Astrocyte of the cerebellum (primary cell): ENCODE measurements around the gene MYCBPAP.

Experiments
- DNase-seq: peaks from one replicate; pipeline ENCODE4 v3.0.0-alpha.2; 2011; ENCODE audit warnings: low read depth
- H3K4me3 ChIP-seq: 2 replicates; pipeline ENCODE4 v1.5.1; 2011; ENCODE audit warnings: mild to moderate bottlenecking, low read depth, low read length, moderate library complexity
- CTCF ChIP-seq: IDR thresholded peaks from 2 replicates; pipeline ENCODE4 v1.5.1; 2012; ENCODE audit warnings: low read length, low read depth, moderate library complexity, mild to moderate bottlenecking; ENCODE audit errors: missing control alignments
- in situ Hi-C: cut with HindIII; loops from 2 replicates; pipeline ENCODE4 v1.10.0; 2017; ENCODE audit warnings: low sequenced_read_pairs

MYCBPAP gene

GRCh38 chr17:50464121-50464520 is 44.1 kb upstream of the MYCBPAP start:
- no peak for DNase-seq
- in situ Hi-C loops, result no loop called here
- TF ChIP-seq CTCF, result no peak
- H3K4me3 ChIP-seq, result no peak overlapping the region

DNA sequence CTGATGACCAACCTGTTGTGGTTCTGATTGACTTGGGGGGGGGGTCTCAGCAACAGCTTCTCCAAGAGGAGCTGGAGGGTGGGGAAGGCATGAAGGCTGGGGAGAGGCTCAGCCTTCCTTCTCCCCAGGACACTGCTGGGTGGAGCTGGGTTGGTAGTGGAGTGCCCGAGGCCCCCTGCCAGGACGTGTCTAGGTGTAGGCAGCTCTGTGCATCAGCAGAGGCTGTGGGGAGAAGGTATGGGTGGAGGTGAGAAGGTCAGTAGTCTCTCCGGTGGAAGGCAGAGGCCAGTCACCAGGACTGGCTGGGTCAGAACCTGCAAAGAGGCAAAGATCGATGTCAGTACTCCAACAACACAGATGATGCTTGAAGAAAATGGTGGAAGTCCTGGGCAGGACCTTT is 43.5 kb upstream of the MYCBPAP start:
- in situ Hi-C loops, result no loop called here
- no peak for TF ChIP-seq CTCF
- H3K4me3 ChIP-seq, result no peak overlapping the region
- DNase-seq, result no peak

DNA sequence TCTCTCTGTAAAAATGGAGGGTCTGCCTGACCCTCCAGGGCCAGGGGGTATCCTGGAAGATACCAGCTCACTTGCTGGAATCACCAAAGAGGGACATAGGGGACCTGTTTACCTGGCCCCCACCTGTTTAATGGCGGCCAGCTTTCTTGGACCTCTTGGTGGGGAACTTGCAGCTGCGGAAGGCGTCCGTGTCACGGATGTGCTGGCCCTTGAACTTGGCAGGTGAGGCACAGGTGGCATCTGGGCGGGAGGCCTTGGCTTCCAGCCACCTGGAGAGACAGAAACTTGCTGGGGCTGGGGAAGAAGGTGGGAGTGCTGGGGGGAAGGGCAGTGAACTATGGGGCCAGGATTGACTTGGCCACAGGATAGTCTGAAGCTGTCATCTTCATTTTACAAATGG is 43.1 kb upstream of the MYCBPAP start:
- no peak for TF ChIP-seq CTCF
- no peak for DNase-seq
- no peak overlapping the region for H3K4me3 ChIP-seq
- in situ Hi-C loops, result no loop called here

DNA sequence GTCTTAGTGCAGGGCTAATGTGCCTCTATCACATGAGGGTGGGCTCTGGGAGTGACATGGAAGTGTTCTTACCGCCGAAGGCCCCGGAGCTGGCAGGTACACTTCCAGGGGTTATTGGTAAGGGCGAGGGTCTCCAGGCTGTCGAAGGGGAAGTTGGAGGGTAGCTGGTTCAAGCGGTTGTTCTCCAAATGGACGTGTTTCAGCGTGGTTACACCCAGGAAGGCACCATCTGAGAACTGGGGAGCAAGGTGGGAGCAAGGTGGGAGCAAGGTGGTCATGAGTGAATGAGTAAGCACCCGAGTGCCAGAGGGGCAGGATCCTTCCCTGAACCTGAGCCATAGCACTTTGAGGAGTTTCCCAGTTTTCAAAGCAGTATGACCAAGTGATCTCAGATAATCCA is 42.6 kb upstream of the MYCBPAP start:
- DNase-seq, result no peak
- H3K4me3 ChIP-seq, result no peak overlapping the region
- no peak for TF ChIP-seq CTCF
- in situ Hi-C loops, result no loop called here

DNA sequence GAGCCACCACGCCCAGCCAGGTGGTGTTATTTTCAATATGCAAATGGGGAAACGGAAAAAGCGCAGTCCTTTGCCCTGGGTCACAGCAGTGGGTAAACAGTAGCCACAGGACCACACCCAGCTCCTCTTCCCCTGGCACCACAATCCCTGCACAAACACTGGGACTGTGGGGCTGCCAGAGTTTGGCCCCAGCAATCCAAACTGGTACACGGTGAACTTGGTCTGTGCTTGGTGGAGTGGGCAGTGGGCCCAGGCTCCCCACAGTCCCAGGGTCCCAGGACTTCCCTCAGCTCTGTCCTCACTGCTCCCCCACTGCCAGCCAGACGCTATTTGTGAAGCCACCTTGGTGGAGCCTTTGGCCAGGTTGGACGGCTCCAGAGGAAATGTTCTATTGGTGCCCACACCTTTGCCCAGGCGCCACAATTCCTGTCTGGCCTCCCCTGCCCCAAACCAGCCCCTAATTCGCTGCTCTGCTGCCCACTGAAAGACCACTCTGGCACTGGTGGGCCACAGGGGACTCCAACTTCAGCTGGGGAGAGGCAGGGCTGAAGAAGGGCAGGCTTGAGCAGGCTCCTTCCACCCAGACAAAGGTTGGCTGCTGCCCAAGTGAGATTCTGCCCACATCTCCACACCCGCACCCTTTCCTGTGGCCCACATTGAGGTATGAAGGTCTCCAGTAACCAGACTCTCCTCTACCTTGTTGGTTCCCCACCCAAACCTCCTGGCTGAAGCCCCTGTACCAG is 41.7 kb upstream of the MYCBPAP start:
- H3K4me3 ChIP-seq, result no peak overlapping the region
- in situ Hi-C loops, result no loop called here
- TF ChIP-seq CTCF, result no peak
- DNase-seq, result no peak

DNA sequence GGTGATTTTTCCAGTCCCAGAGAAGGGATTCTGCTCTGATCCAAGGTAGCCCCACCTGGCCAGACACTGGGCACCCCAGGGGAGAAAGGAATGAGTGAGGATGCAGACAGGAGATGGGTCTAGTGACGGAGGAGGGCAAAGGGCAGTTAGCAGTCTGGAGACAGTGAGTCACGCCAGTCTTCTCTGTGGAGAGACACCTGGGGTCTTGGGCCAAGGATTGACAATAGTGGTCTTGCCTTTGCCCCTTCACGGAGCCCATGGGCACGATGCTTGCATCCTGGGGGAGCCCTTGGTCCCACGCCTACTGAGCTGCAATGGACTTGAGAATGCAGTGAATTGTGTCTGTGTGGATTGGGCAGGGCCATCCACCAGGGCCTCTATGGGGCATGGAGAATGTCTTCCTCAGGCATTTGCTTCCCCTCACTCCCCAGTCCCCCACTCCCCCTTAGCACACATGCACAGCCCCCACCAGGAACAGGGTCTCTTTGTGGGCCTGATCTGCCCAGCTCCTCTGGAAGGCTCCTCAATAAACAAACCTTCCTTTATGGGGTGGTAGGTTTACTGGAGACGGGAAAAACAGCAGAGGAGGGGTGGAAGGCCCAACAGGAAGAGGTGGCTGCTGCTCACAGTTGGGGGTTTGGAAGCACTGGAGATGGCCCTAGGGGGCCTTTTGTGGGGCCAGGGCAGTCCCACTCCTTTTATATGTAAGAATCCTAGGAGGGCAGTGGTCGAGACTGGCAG is 41.0 kb upstream of the MYCBPAP start:
- in situ Hi-C loops, result no loop called here
- DNase-seq, result no peak

More for the DNA sequence above, 41.0 kb upstream of the MYCBPAP start:
- H3K4me3 ChIP-seq, result no peak overlapping the region
- TF ChIP-seq CTCF, result no peak
